HG03095 (cell line): ENCODE measurements around the gene CYP2C19.
"Not testable (repeated sequence)": the region's sequence is repeated elsewhere in the genome, so short reads cannot be mapped to it uniquely, and the experiment has no call there.

Experiments
- ATAC-seq: cut with Tn5 transposase; IDR thresholded peaks from one replicate; pipeline ENCODE4 v1.9.1; 2021; ENCODE audit warnings: moderate library complexity; ENCODE audit not compliant: unreplicated experiment

Gene CYP2C19

GRCh38 chr10:94762393-94762792 lies at the start of gene CYP2C19:
TSS of gene CYP2C19 (plus strand) at chr10:94762681. CDS start at chr10:94762706, 25 bp downstream.
- no peak for ATAC-seq

- no peak for ATAC-seq
Measured at GRCh38 chr10:94725871-94726270, 36.6 kb upstream of the CYP2C19 start.

GRCh38 chr10:94735197-94735596 lies 27.3 kb upstream of the CYP2C19 start:
- ATAC-seq: no peak

GRCh38 chr10:94738588-94738987 lies 23.9 kb upstream of the CYP2C19 start:
- no peak for ATAC-seq

- no peak for ATAC-seq
Measured at GRCh38 chr10:94747137-94747536, 15.3 kb upstream of the CYP2C19 start.

GRCh38 chr10:94747838-94748237 lies 14.6 kb upstream of the CYP2C19 start:
- ATAC-seq: no peak

- no peak for ATAC-seq
Measured at GRCh38 chr10:94757916-94758315, 4.6 kb upstream of the CYP2C19 start.

GRCh38 chr10:94760586-94761178 lies 1.8 kb upstream of the CYP2C19 start:
- ATAC-seq: no peak

- ATAC-seq: not testable (repeated sequence)
Measured at GRCh38 chr10:94775425-94775824, 12.9 kb downstream of the CYP2C19 start.

- no peak for ATAC-seq
Measured at GRCh38 chr10:94777886-94778458, 15.5 kb downstream of the CYP2C19 start.

GRCh38 chr10:94780844-94781243 lies 18.4 kb downstream of the CYP2C19 start:
- no peak for ATAC-seq

- ATAC-seq: no peak
Measured at GRCh38 chr10:94784256-94784655, 21.8 kb downstream of the CYP2C19 start.

- ATAC-seq: no peak
Measured at GRCh38 chr10:94785211-94785610, 22.7 kb downstream of the CYP2C19 start.

GRCh38 chr10:94800551-94800950 lies 38.1 kb downstream of the CYP2C19 start:
- not testable (repeated sequence) for ATAC-seq

GRCh38 chr10:94803307-94803706 lies 40.8 kb downstream of the CYP2C19 start:
- ATAC-seq: no peak

GRCh38 chr10:94830025-94830424 lies 67.5 kb downstream of the CYP2C19 start:
- ATAC-seq: not testable (repeated sequence)

- ATAC-seq: no peak
Measured at GRCh38 chr10:94846204-94846603, 83.7 kb downstream of the CYP2C19 start.

GRCh38 chr10:94850766-94851165 lies 88.3 kb downstream of the CYP2C19 start:
- no peak for ATAC-seq

- no peak for ATAC-seq
Measured at GRCh38 chr10:94851263-94851662, 88.8 kb downstream of the CYP2C19 start.

GRCh38 chr10:94852438-94852837 lies 90.0 kb downstream of the CYP2C19 start:
- ATAC-seq: no peak

- no peak for ATAC-seq
Measured at GRCh38 chr10:94853065-94853464, 90.6 kb downstream of the CYP2C19 start.

GRCh38 chr10:94858005-94858404 lies 95.5 kb downstream of the CYP2C19 start:
- no peak for ATAC-seq

GRCh38 chr10:94859086-94859485 lies 96.6 kb downstream of the CYP2C19 start:
- ATAC-seq: no peak
